M059J (cell line): ENCODE data around the gene NGRN. TPM values are rescaled to one million over a fixed set of nuclear protein-coding genes. Genes with fewer than 3 reads are reported as not detected.

Experiments
- DNase-seq: peaks from one replicate; pipeline ENCODE4 v3.0.0-alpha.2; 2012; ENCODE audit warnings: low read depth
- total RNA-seq: library from RNA; depleted of rRNA; stranded (reverse); fragments of >200 nt; shearing (Covaris generic); gene quantifications from 2 replicates; pipeline ENCODE4 v1.2.3, GENCODE V29; 2014; rRNA removed

Gene NGRN
- total RNA-seq, 1 experiment from 2014 or later = 101 TPM

GRCh38 chr15:90318591-90318990 lies 53.1 kb downstream of the NGRN start:
- no peak for DNase-seq

- DNase-seq = peak; percentile 90
Observed at GRCh38 chr15:90320062-90320884, 54.8 kb downstream of the NGRN start.

GRCh38 chr15:90320885-90321278 lies 55.4 kb downstream of the NGRN start:
- no peak for DNase-seq

Other genes starting within 250 kb of the NGRN start
- gene IDH2, start 163.2 kb upstream of the NGRN start, total RNA-seq = 69.8 and 78.0 TPM in 2 replicates
- 12.4 and 27.2 TPM in 2 replicates for gene SEMA4B, start 64.3 kb upstream of the NGRN start, total RNA-seq
- gene CIB1, start 31.7 kb upstream of the NGRN start, total RNA-seq = 45.1 and 51.4 TPM in 2 replicates
- 3.5 and 11.2 TPM in 2 replicates for gene GDPGP1, start 31.5 kb upstream of the NGRN start, total RNA-seq
- gene TTLL13, start 16.1 kb upstream of the NGRN start, total RNA-seq = 0.42 TPM in 1 of 2 replicates, not detected in the other
- 1.6 and 1.7 TPM in 2 replicates for gene ZNF774, start 86.6 kb downstream of the NGRN start, total RNA-seq
- gene IQGAP1, start 122.6 kb downstream of the NGRN start, total RNA-seq = 134 and 206 TPM in 2 replicates